Sigmoid colon (tissue), 3 donors: ENCODE data around the gene STRIP1.

Experiments
- CTCF ChIP-seq, 4 experiments: fragments of 450-650 bp in 3 of 4; fragments of 200-600 bp in 1 of 4; IDR thresholded peaks; one replicate each; pipeline ENCODE4 v1.5.1; 2016 to 2019; ENCODE audit warnings: antibody characterized with exemption in 4 of 4, mild to moderate bottlenecking in 3 of 4, moderate library complexity in 2 of 4
- POLR2A ChIP-seq, 2 donors: fragments of 450-650 bp; IDR thresholded peaks; one replicate each; pipeline ENCODE4 v1.6.1; 2016; ENCODE audit warnings: antibody characterized with exemption in 2 of 2, mild to moderate bottlenecking in 2 of 2, moderate library complexity in 2 of 2

- TF ChIP-seq CTCF (IDR thresholded peaks at IDR 0.05) (no peak), POLR2A (IDR thresholded peaks at IDR 0.05) (no peak)
These were observed 13.0 kb downstream of the STRIP1 start for GRCh38 chr1:110047463-110047862.
